ENCODE data around the gene AGRP.

AGRP gene

DNA sequence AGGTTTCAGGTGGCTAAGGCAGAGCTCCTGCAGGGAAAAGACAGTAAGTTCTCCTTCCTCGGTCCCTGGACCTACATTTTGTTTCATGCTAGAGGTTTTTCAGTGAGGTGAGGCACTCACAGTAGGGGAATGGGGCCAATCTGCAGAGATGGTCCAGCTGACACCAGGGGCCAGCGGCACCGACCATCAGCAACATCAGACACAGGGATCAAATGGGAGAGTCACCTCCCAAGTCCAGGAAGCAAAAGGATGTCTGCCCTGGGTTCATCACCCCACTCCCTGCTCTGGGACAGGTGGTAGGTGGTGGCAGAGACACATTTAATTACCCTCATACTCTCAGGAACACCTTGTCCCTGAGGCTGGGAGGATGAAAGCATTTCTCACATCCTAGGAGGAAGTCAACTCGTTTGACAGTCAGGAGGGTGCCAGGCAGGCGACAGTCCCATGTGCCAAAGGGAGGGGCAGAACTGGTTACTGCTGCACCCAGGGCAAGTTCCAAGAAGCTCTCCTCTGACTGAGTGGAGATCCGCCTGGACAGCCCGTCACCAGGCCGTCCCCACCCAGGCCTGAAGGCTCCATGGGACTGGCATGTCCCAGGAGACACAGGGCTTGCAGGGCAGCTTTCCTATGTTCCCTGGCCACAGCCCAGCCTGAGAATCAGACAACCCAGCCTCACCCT is 21.6 kb downstream of the AGRP start:
- TF ChIP-seq GABPA (IDR thresholded peaks at IDR 0.05; ENCODE audit: low read depth) = no peak
- TF ChIP-seq, protein P1, sequence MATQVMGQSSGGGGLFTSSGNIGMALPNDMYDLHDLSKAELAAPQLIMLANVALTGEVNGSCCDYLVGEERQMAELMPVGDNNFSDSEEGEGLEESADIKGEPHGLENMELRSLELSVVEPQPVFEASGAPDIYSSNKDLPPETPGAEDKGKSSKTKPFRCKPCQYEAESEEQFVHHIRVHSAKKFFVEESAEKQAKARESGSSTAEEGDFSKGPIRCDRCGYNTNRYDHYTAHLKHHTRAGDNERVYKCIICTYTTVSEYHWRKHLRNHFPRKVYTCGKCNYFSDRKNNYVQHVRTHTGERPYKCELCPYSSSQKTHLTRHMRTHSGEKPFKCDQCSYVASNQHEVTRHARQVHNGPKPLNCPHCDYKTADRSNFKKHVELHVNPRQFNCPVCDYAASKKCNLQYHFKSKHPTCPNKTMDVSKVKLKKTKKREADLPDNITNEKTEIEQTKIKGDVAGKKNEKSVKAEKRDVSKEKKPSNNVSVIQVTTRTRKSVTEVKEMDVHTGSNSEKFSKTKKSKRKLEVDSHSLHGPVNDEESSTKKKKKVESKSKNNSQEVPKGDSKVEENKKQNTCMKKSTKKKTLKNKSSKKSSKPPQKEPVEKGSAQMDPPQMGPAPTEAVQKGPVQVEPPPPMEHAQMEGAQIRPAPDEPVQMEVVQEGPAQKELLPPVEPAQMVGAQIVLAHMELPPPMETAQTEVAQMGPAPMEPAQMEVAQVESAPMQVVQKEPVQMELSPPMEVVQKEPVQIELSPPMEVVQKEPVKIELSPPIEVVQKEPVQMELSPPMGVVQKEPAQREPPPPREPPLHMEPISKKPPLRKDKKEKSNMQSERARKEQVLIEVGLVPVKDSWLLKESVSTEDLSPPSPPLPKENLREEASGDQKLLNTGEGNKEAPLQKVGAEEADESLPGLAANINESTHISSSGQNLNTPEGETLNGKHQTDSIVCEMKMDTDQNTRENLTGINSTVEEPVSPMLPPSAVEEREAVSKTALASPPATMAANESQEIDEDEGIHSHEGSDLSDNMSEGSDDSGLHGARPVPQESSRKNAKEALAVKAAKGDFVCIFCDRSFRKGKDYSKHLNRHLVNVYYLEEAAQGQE (IDR thresholded peaks at IDR 0.05; ENCODE audit: insufficient replicate concordance, low read depth) = no peak
- TF ChIP-seq POLR2AphosphoS5 (IDR thresholded peaks at IDR 0.05; ENCODE audit: low read depth) = no peak
- TF ChIP-seq, protein P2, sequence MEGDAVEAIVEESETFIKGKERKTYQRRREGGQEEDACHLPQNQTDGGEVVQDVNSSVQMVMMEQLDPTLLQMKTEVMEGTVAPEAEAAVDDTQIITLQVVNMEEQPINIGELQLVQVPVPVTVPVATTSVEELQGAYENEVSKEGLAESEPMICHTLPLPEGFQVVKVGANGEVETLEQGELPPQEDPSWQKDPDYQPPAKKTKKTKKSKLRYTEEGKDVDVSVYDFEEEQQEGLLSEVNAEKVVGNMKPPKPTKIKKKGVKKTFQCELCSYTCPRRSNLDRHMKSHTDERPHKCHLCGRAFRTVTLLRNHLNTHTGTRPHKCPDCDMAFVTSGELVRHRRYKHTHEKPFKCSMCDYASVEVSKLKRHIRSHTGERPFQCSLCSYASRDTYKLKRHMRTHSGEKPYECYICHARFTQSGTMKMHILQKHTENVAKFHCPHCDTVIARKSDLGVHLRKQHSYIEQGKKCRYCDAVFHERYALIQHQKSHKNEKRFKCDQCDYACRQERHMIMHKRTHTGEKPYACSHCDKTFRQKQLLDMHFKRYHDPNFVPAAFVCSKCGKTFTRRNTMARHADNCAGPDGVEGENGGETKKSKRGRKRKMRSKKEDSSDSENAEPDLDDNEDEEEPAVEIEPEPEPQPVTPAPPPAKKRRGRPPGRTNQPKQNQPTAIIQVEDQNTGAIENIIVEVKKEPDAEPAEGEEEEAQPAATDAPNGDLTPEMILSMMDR (IDR thresholded peaks at IDR 0.05; ENCODE audit: insufficient read depth, low read length) = no peak
- TF ChIP-seq SPI1 (IDR thresholded peaks at IDR 0.05; ENCODE audit: borderline replicate concordance, low read depth) = no peak
- no peak for DNase-seq (ENCODE audit: low read depth in 1 of 2, low spot score in 1 of 2)
- Histone ChIP-seq H3K27ac (replicated peaks) (no peak overlapping the region), H3K4me3 (replicated peaks; ENCODE audit: insufficient read depth, low read length) (no peak overlapping the region), H3K27me3 (ENCODE audit: insufficient read depth, poor library complexity, severe bottlenecking) (no peaks in the 10 kb centered on the region)

DNA sequence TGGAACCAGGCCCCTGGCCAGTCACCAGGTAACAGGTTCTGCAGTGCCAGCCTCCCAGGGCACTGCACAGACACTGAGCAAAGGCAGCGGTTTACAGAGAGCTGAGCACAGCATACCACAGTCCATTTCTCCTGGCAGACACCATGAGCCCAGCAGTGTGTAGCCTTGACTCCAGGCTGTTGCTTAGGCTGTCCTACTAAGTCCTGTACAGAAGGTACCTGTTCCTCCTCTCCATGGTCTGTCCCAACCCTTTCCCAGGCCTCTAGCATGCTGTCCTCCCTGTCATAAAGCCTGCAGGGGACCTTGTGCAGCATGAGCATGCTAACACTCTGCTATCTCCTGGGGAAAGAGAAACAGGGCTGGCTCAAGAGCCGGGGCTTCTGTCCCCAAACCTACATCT is 22.4 kb downstream of the AGRP start:
- H3K27ac ChIP-seq (replicated peaks) = no peak overlapping the region
- no peak overlapping the region for H3K4me3 ChIP-seq (replicated peaks; ENCODE audit: insufficient read depth, low read length)
- H3K27me3 ChIP-seq (ENCODE audit: insufficient read depth, poor library complexity, severe bottlenecking) = no peaks in the 10 kb centered on the region
- DNase-seq (ENCODE audit: low read depth in 1 of 2, low spot score in 1 of 2) = no peak
- TF ChIP-seq, protein P2 (IDR thresholded peaks at IDR 0.05; ENCODE audit: insufficient read depth, low read length) = no peak
- no peak for TF ChIP-seq GABPA (IDR thresholded peaks at IDR 0.05; ENCODE audit: low read depth)

DNA sequence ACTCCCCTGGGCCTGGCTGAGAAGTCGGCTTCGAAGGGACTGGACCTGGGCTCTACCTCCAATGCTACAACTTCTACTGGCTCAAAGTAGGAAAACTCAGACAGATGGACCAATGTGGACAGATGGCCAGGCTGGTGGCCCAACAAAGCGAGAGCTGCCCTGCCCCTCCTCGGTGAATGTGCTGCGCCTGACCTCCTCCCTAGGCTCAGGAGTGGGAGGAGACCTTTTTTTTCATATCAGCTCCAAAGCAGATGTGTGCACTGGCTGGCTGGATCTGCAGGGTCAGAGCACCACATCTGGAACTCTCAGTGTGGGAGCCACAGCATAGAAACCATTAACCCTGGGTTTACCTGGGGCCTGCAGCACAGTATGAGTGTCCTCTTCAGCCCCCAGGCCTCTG is 23.2 kb downstream of the AGRP start:
- TF ChIP-seq SPI1 (IDR thresholded peaks at IDR 0.05; ENCODE audit: borderline replicate concordance, low read depth) (no peak), GABPA (IDR thresholded peaks at IDR 0.05; ENCODE audit: low read depth) (no peak)
- TF ChIP-seq, protein P2 (IDR thresholded peaks at IDR 0.05; ENCODE audit: insufficient read depth, low read length) = no peak
- Histone ChIP-seq H3K27ac (replicated peaks) (no peak overlapping the region), H3K27me3 (ENCODE audit: insufficient read depth, poor library complexity, severe bottlenecking) (no peaks in the 10 kb centered on the region), H3K4me3 (replicated peaks; ENCODE audit: insufficient read depth, low read length) (no peak overlapping the region)
- DNase-seq (ENCODE audit: low read depth in 1 of 2, low spot score in 1 of 2) = no peak

DNA sequence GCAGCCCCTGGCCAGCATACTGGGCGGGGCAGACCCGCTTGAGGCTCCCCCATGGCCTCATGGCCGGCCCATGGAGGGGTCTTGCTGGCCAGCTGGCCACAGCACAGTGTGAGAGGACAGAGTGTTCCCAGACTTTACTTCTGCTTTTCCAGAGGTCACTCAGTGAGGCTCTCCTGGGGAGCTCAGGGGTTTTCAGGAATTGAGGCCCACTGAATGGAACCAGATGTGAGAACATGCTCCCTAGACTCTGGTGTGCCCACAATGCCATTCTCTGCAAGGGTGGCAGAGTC is 23.5 kb downstream of the AGRP start:
- Histone ChIP-seq H3K27me3 (ENCODE audit: insufficient read depth, poor library complexity, severe bottlenecking) (no peaks in the 10 kb centered on the region), H3K27ac (replicated peaks) (no peak overlapping the region), H3K4me3 (replicated peaks; ENCODE audit: insufficient read depth, low read length) (no peak overlapping the region)
- no peak for DNase-seq (ENCODE audit: low read depth in 1 of 2, low spot score in 1 of 2)
- TF ChIP-seq, protein P1 (IDR thresholded peaks at IDR 0.05; ENCODE audit: insufficient replicate concordance, low read depth) = no peak
- TF ChIP-seq, protein P2 (IDR thresholded peaks at IDR 0.05; ENCODE audit: insufficient read depth, low read length) = no peak
- TF ChIP-seq GABPA (IDR thresholded peaks at IDR 0.05; ENCODE audit: low read depth) (no peak), POLR2AphosphoS5 (IDR thresholded peaks at IDR 0.05; ENCODE audit: low read depth) (no peak), SPI1 (IDR thresholded peaks at IDR 0.05; ENCODE audit: borderline replicate concordance, low read depth) (no peak)
